ENCODE data around the gene ALOX5AP. TPM values are rescaled to one million over a fixed set of nuclear protein-coding genes. Genes with fewer than 3 reads are reported as not detected.

Gene ALOX5AP
- total and polyA plus RNA-seq, 9 of the 15 experiments (the other 6 are each of a cell fraction or from before 2014, with no cell fraction given) = 0.31 TPM; not detected in 8

DNA sequence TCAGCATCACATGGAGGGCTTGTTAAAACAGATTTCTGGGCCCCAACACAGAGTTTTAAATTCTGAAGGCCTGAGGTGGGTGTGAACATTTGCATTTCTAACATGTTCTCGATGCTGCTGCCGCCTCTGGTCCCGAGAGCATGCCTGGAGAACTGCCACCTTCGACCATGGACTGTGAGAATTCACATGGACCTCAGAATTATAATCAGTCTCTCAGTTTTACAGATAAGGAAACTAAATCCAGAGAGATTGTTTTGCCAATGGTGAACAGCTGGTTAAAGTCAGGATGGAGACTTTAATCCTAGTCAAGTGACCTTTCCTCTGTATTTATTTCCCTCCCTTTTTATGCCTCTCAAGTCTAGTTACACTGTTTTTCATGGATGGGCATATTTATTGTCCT is 14.7 kb downstream of the ALOX5AP start:
- H4K20me1 ChIP-seq (replicated peaks; ENCODE audit: control insufficient read depth, insufficient read depth, low read length) = no peaks in the 10 kb centered on the region
- H3K4me3 ChIP-seq = no peak overlapping the region
- in situ Hi-C loops (cut with MboI) (no loop called here), intact Hi-C loops (cut with micrococcal nuclease) (no loop called here)
- no peak overlapping the region for H3K9ac ChIP-seq (ENCODE audit: insufficient read depth in 1 of 2, low read depth in 2 of 2, low read length in 2 of 2)
- DNase-seq (ENCODE audit: extremely low read depth in 1 of 4, low spot score in 3 of 4) (no peak), FAIRE-seq (no peak), ATAC-seq (no peak)
- POLR2A ChIA-PET = no interaction called here
- no peak overlapping the region for H3K4me2 ChIP-seq (ENCODE audit: insufficient read depth, low read length)
- H3K27ac ChIP-seq (ENCODE audit: extremely low read depth, low read depth, low read length) = no peak overlapping the region
- no peaks in the 10 kb centered on the region for H3K4me1 ChIP-seq (replicated peaks in 1 of 2; ENCODE audit: control insufficient read depth in 2 of 2, insufficient read depth in 2 of 2, low read length in 2 of 2)
- no peaks in the 10 kb centered on the region for H3K9me1 ChIP-seq (ENCODE audit: control insufficient read depth, insufficient read depth, low read length)
- no peak overlapping the region for H2AFZ ChIP-seq (ENCODE audit: low read depth, low read length)
- peaks cover 2 to 19% of the 10 kb centered on the region in 2 experiments; a peak in 4 of 5 replicates for H3K27me3 ChIP-seq (ENCODE audit: control insufficient read depth in 2 of 2, insufficient read depth in 2 of 2, low read length in 2 of 2)
- H3K36me3 ChIP-seq (ENCODE audit: control insufficient read depth, insufficient read depth, low read length) = no peaks in the 10 kb centered on the region
- BruUV-seq (replicated peaks) = no TSS peak
- WGBS (ENCODE audit: insufficient coverage, low coverage, missing lambda C conversion rate) = 4% methylated on average over 4 of the region's 4 CpGs
- CTCF ChIA-PET (ENCODE audit: low intra/inter-chr PET ratio) = no interaction called here
- TF ChIP-seq ZNF253 (CRISPR knock-in tag; conservative IDR thresholded peaks at IDR 0.05) (no peak), RBBP5 (IDR thresholded peaks at IDR 0.05; ENCODE audit: borderline replicate concordance, insufficient read depth, low read length, poor library complexity, severe bottlenecking) (no peak), HMG20A (CRISPR knock-in tag; conservative IDR thresholded peaks at IDR 0.05) (no peak), ZC3H11A (IDR thresholded peaks at IDR 0.05; ENCODE audit: low read depth, low read length) (no peak), NR2F6 (CRISPR knock-in tag; IDR thresholded peaks at IDR 0.05) (no peak), ZC3H4 (CRISPR knock-in tag; IDR thresholded peaks at IDR 0.05; ENCODE audit: borderline replicate concordance) (no peak), TCF7L2 (IDR thresholded peaks at IDR 0.05; ENCODE audit: low read depth, low read length) (no peak), ZNF24 (IDR thresholded peaks at IDR 0.05) (no peak), ELF4 (CRISPR knock-in tag; IDR thresholded peaks at IDR 0.05) (no peak), RAD21 (CRISPR knock-in tag; conservative IDR thresholded peaks at IDR 0.05 in 1 of 2, IDR thresholded peaks at IDR 0.05 in 1 of 2) (no peak), U2AF1 (optimal IDR thresholded peaks at IDR 0.05; ENCODE audit: low read depth, low read length) (no peak), ZNF134 (CRISPR knock-in tag; conservative IDR thresholded peaks at IDR 0.05) (no peak), NFATC3 (IDR thresholded peaks at IDR 0.05) (no peak), ZNF696 (CRISPR knock-in tag; conservative IDR thresholded peaks at IDR 0.05) (no peak), ESRRB (CRISPR knock-in tag; IDR thresholded peaks at IDR 0.05; ENCODE audit: borderline replicate concordance) (no peak), SMARCA4 (IDR thresholded peaks at IDR 0.05) (no peak), ZNF830 (CRISPR knock-in tag; IDR thresholded peaks at IDR 0.05) (no peak), HCFC1 (IDR thresholded peaks at IDR 0.05; ENCODE audit: low read depth, low read length) (no peak), SMC3 (conservative IDR thresholded peaks at IDR 0.05; ENCODE audit: insufficient read depth, low read depth, low read length) (no peak)
- TF ChIP-seq, protein P1, sequence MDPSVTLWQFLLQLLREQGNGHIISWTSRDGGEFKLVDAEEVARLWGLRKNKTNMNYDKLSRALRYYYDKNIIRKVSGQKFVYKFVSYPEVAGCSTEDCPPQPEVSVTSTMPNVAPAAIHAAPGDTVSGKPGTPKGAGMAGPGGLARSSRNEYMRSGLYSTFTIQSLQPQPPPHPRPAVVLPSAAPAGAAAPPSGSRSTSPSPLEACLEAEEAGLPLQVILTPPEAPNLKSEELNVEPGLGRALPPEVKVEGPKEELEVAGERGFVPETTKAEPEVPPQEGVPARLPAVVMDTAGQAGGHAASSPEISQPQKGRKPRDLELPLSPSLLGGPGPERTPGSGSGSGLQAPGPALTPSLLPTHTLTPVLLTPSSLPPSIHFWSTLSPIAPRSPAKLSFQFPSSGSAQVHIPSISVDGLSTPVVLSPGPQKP (CRISPR knock-in tag; IDR thresholded peaks at IDR 0.05) = no peak
- no peaks in the 10 kb centered on the region for H3K9me3 ChIP-seq (replicated peaks; ENCODE audit: control insufficient read depth, insufficient read depth, low read depth, low read length)
- H3K79me2 ChIP-seq (ENCODE audit: control insufficient read depth, insufficient read depth, low read length) = no peaks in the 10 kb centered on the region

Measured in K562 (cell line).